HG02840 (cell line): Measurements from ENCODE around the gene NIM1K.
"Not testable (repeated sequence)": the region's sequence is repeated elsewhere in the genome, so short reads cannot be mapped to it uniquely, and the experiment has no call there.

Experiments
- ATAC-seq: cut with Tn5 transposase; IDR thresholded peaks from one replicate; pipeline ENCODE4 v1.9.1; 2021; ENCODE audit warnings: mild to moderate bottlenecking, moderate library complexity, moderate number of reproducible peaks; ENCODE audit not compliant: unreplicated experiment, low FRiP score

The NIM1K gene

DNA sequence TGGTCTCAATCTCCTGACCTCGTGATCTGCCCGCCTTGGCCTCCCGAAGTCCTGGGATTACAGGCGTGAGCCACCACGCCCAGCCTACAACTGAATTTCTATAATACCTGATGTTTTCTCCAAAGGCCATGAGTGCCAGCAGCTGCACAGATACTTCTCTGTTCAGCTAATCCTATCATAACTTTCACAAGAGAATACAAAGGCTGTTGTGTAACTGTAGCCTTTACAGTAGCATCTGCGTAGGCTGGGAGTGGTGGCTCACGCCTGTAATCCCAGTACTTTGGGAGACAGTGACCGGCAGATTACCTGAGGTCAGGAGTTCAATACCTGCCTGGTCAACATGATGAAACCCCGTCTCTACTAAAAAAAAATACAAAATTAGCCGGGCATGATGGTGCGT is 8.9 kb upstream of the NIM1K start:
- not testable (repeated sequence) for ATAC-seq

DNA sequence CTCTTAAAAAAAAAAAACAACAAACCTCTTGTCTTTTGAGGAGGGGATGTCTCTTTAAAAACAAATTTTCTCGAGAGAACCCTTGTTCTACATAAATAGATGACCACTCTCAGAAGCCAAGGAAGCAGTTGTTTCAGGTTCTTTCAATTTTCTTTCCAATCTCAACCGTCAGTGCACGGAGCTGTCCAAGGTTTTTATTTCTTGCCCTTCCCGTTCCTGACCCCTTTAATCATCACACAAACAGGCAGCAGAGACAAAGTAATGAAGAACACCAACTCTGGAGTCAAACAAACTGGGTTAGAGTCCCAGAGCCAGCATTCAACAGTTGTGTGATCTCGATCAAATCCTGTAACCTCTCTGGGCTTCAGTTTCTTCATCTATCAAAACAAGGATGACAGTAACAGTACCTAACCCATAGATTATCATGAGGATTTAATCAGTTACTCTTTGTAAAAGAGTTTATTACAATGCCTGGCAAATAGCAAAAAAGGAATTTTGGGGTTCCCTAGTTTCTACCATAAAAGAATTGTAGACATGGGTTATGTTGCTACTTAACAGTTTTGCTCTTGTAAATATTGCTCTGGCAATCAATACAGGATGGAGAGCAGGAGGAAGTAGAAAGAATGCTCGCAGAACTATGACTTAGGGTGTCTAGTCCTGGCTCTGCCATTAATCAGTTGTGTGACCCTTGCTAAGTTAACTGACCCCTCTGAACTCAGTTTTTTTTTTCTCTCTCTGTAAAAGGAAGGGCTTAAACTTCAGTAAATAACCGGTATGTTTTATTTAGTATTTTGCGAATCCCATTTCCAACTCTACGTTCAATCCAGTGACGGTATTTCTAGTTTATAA is 1.0 kb upstream of the NIM1K start:
- no peak for ATAC-seq

DNA sequence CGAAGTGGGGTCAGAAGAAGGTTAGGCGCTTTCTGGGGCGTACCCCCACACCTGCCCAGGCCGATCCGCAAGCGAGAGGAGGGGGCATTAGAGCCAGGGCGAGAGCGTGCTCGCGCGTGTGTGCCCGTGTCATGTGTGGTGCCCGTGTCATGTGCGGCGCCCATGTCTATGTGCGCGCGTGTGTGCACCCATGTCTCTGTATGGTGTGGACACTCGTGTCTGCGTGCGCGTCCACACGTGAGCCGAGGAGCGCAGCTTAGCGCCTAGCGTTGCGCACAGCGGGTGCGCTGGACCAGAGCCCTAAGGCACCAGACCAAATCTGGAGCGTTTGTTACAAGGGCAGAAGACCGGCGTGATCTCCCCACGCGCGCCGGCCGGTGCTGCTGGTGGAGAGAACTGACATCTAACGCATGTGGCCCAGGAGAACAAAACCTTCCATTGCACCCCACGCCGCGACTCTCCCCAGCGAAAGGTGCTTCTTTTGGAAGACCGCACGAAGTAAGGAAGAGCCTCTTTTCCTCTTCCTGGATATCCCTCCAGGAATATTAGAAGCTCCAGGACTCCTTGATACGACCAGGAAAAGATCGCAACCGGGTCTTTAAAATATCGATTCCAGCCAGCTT is 644 bp downstream of the NIM1K start:
- ATAC-seq = peak; percentile 10

DNA sequence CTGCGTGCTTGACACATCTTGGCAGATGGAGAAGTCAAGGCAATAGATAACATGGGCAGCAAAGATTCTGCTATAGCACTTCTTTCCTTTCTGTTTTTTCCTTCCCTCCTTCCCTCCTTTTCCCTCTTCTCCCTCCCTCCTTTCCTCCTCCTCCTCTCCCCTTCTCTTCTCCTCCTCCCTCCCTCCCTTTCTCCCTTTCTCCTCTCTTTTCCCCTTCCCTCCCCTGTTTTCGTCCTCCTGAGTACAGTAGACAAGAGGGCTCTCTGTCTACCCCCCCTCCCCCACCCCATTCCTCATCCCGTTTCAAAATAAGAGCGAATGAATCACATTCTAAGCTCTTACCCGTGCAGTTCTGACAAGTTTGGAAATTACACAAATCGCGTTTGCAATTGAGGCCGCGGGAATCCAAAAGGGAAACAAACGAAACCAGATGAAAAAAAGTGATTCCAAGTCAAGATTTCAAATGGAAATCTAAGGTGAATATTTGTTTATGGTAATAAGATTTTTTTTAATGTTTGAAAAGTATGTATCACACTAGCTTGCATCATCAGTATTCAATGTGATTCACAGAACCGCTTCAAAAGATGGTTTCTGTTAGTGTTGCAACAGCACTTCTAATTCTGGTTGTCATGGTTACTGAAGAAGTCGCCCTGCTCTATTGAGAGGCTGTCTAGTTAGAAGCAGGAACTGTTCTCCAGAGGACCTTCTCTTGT is 1.3 kb downstream of the NIM1K start:
- no peak for ATAC-seq

DNA sequence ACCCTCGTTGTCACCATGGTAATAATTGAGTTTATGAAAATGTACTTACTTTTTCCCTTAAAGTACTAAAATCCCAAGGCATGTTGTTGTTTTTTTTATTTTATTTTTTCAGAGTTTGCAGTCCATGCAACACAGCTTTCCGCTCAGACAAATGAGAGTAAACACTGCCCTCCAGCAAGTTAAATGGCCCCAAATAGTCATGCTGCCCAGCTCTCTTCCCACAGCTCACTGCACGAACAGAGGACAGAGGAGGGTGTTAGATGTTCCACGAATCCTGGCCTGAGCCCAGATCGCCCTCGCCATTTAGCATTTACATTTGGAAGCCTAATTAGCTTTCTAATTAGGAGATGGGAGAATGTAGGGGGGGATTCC is 1.9 kb downstream of the NIM1K start:
- ATAC-seq = no peak

DNA sequence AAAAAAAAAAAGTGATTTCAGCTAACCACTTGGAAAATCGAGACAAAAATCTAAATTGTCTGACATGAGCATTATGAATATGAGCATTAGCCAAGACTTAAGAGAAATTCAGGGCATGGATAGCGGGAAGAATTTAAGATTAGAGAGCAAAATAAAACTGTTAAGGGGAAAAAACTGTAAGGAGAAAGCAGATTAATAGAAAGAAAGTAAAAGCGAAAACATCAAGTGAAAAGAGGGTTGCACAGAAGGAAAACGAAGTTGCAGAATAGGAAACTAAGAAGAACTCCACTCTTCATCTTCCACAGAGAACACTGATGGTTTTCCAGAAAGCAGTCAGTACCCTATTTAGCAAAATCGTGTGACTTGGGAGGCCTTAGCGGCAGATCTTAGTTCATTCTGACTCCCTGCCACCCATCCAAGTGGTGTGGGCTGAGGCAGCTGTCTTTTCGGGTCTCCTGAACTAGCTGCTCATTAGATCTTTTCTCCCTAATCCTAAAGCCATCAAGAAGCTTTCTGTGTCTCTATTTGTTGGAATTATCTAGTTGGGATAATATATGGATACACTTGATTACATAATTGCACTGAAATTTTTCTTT is 3.7 kb downstream of the NIM1K start:
- ATAC-seq = no peak

DNA sequence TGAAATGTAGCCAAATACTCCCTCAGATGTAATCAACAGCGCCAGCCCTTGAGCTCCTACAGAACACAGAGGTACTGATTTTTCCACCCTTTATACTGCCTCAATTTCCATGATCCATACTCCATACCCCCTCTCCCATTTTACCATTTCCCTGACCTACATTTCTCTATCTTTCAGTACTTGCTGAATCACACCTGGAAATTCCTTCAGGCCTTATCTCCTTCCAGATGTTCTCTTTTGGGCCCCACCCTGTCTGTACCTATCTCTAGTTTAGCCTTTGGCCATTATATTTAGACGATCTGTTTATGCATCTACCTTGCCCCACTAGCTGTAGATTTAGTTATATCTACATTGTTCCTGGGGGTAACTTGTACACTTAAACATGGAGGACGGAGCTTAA is 5.5 kb downstream of the NIM1K start:
- ATAC-seq = no peak

DNA sequence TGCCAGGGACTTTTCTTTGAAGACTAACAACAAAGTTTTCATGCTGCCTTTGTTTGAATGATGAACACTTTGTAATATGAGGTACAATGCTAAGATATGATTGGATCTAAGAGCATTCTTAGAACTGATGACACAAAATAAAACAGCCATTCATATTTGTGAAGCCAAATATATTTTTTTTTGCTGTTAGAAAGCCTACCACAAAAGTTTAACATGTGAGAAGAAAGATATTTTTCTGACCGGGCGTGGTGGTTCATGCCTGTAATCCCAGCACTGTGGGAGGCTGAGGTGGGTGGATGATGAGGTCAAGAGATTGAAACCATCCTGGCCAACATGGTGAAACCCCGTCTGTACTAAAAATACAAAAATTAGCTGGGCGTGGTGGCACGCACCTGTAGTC is 9.4 kb downstream of the NIM1K start:
- ATAC-seq = not testable (repeated sequence)

DNA sequence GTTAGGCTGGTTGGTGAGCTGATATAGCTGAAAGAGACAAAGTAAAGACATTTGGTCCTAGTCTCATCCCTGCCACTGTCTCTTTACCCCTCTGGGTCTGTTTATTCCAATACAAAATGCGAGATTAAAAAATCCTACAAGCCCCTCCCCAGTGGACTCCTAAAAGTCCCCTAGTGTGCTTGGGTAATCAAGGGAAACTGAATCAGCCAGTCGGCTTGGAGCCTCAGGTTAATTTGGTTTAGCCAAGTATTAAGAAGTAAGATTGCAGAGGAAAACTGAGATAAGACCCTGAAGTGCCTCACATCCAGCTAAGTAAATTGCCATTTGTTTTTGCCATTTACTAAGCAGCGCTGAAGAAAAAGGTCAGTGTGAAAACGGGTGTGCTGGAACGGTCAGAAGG is 10.4 kb downstream of the NIM1K start:
- no peak for ATAC-seq

DNA sequence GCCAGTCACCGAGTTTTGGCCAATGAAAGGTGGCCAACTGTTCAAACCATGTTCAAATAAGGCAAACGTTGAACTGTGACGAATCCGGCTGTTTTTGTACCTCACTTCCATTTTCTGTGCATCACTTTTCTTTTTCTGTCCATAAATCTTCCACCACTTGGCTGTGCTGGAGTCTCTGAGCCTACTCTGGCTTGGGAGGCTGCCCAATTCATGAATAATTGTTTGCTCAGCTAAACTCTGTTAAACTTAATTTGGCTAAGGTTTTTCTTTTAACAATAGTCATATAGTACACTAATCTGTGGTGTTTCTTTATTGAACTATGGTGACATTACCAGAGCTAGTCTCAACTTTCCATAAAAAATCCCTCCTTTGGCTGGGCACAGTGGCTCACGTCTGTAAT is 11.3 kb downstream of the NIM1K start:
- no peak for ATAC-seq

DNA sequence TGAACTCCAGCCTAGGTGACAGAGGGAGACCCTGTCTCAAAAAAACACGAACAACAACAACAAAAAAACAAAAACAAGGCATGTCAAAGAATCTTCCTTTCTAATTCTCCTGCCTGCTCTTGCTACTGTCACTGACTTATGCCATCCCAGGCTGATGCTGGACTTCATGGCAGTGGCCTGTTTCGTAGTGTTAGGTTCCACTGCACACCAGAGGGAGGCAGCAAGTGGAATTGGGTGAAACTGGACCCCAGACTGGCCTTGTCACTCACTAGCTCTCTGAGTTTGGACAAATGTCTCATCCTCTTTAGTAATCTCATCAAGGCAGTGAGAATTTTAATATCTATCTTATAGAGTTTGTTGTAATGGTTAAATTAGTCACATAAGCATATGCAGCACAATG is 12.9 kb downstream of the NIM1K start:
- no peak for ATAC-seq

DNA sequence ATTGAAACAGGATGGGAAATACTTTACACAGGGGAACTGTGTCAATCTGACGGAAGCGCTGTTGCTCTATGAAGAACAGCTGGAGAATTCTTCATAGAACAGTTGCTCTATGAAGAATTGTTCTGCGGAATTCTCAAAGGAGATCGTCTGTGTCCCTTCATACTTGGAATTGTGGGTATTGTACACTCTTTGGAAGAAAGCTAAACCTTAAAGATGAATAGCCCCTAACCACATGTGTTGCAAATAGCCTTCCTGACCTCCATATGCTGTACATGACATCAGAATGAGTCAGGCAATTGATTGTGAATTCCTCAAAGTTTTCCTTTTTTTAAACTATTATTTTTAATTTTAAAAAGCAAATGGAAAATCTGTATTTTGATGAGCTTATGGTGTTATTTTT is 15.6 kb downstream of the NIM1K start:
- no peak for ATAC-seq

DNA sequence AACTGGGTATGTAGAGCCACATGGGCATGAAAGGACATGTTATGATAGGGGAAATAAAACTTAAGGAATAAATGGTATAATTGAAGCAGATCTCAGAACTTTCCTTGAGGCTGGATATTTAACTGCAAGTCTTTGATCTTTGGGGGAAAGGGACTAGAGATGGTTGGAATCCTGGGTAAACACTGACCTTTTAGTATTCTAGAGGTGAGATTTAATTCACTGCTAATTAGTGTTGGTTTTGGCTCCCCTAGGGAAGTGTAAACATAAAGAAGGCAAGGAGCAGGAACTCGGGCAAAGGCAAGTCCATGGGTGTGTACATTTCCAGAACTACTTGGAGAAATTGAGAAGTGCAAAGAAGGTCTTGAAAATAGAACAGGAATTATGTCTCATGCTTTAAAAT is 16.6 kb downstream of the NIM1K start:
- ATAC-seq = no peak

DNA sequence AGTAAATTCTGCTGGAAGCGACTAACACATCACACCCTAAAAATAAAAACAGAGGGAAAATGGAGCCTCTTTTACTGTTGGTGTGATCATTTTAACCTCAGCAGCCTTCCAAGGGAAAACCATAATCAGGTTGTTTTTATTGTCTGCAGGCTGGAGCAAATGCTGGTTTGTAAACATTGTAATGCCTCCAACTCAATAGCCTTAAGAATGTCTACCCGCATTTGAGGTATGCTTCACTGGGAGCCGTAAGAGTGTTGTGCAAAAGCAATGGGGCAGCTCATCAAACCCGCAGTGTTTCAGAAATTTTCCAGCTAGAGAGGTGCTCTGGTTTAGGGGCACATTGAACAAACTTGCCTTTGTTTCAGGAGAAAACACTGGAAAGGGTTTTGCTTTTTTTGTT is 17.0 kb downstream of the NIM1K start:
- ATAC-seq = no peak

DNA sequence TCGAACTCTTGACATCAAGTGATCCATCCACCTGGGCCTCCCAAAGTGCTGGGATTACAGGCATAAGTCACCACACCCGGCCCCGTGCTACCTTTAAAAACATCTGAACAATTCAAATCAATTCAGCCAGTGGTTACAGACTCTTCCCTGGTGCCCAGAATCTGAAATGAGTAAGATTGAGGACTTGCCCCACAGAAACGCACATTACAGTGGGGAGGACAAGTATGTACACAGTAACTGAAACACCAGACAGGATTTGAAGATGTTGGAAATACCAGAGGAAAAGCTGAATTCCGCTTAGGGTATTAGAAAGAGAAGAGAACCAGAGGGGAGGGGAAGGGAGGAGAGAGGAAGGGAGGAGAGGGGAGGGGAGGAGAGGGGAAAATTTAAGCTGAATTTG is 17.8 kb downstream of the NIM1K start:
- no peak for ATAC-seq

DNA sequence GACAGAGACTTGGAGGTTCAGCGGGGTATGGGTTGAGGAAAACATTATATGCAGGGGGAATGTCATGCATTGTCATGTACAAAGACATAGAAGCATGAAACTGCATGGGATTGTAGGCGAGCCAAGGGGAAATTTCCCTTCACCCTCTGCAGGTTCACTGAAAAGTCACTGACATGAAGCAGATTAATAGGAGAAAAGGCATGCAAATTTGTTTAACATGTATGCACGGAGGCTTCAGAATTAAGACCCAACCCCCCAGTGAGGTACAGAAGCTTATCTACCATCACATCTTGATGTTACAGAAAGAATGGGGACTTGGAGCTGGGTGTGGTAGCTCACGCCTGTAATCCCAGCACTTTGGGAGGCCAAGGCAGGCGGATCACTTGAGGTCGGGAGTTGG is 18.5 kb downstream of the NIM1K start:
- ATAC-seq = no peak

DNA sequence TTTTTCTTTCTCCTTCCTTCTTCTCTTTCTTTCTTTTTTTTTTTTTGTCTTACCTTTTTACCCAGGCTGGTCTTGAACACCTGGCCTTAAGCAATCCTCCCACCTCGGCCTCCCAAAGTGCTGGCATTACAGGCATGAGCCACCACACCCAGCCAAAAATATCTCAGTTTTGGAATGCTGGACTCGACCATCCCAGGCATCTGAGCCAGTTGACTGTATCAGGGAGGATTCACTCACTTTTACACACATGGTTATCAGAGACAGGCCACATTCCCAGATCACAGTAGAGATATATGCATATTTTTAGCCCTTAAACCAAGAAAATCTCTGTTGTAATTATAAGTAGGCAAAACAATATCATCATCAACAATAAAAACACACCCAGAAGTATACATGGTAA is 21.9 kb downstream of the NIM1K start:
- no peak for ATAC-seq

DNA sequence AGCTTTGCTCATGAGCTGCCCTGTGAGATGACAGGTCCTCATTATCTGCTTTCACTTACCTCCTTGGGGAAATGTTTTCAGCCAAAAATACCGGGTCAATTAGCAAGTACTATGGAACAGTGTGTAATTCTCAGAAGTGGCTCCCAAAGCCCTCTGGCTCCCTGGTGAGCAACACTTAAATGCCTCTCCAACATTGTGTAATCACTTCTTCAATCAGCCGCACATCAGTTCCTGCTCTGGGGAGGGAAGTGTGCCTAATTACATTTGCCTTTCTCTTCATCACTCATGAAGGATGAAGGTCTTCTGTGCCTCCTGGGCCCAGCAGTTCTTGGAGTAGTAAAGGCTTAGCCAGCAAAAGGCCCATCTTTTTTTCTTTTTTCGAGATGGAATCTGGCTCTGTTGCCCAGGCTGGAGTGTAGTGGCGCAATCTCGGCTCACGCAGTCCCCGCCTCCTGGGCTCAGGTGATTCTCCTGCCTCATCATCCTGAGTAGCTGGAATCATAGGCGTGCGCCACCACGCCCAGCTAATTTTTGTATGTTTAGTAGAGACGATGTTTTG is 23.1 kb downstream of the NIM1K start:
- ATAC-seq = no peak

DNA sequence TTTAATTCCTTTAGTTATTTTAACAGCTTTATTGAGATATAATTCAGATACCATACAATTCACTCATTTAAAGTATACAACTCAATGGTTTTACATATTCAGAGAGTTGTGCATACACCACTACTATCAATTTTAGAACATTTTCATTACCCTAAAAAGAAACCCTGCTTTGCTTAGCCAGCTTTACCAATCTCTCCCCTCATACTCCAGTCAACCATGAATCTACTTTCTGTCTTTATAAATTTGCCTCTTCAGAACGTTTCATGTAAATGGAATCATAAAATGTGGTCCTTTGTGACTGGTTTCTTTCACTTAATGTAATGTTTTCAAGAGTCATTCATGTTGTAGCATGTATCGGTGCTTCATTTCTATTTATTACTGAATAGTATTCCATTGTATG is 24.9 kb downstream of the NIM1K start:
- no peak for ATAC-seq

DNA sequence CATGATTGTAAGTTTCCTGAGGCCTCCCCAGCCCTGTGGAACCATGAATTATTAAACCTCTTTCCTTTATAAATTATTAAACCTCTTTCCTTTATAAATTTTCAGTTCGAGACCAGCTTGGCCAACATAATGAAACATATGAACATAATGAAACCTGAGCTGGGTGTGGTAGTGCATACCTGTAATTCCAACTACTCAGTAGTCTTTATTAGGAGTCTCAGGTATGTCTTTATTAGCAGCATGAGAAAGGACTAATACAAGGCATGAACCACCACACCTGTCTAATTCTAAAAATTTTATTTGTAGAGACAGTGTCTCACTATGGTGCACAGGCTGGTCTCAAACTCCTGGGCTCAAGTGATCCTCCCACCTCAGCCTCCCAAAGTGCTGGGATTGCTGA is 27.1 kb downstream of the NIM1K start:
- ATAC-seq = no peak

DNA sequence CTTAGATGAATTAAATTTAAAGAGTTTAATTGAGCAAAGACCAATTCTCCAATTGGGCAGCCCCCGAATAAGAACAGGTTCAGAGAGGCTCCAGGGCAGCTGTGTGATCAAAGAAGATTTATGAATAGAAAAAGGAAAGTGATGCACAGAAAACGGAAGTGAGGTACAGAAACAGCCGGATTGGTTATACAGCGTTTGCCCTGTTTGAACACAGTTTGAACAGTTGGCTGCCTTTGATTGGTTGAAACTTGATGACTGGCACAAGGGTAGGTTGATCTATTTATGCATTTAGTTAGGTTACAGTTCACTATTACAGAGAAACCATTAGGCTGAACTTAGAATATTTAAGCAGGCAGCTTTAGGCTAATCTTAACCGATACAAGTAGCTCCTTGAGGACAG is 29.5 kb downstream of the NIM1K start:
- ATAC-seq = no peak
